NOMO-1 treated with DMSO at 0.1 percent for 48 hours (cell line): Measurements from ENCODE around the gene GPR68.
A peak's percentile ranks its signal among the peaks of the same experiment; 100 is the strongest.

Source experiments
- DNase-seq: peaks from one replicate; lab custom pipeline; 2025; ENCODE audit not compliant: unreplicated experiment; lab: John Stamatoyannopoulos, UW

Gene GPR68, protein sequence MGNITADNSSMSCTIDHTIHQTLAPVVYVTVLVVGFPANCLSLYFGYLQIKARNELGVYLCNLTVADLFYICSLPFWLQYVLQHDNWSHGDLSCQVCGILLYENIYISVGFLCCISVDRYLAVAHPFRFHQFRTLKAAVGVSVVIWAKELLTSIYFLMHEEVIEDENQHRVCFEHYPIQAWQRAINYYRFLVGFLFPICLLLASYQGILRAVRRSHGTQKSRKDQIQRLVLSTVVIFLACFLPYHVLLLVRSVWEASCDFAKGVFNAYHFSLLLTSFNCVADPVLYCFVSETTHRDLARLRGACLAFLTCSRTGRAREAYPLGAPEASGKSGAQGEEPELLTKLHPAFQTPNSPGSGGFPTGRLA

DNA sequence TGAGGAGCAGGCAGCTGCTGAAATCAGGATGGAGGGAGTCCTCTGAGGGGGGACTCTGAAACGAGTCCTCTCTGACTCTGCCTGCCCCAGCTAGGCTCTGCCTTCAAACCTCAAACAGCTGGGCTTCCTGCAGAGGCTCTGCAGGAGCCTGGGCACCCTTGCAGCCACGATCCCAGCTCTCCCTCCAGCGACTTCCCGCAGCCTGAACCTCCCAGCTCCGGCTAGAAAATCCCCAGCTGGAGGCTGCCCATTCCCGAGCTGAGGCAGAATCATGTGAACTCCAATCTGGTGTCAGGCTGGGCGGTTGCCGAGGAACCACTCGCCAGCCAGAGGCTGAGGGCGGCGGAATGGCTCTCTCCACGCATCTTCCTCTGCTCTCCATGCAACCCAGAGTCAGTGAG lies at the start of gene GPR68:
Gene GPR68, minus strand, starts transcription at position 204 of the 401 bp plus-strand sequence. CDS start 9,654 bp downstream, outside the sequence.
- no peak for DNase-seq

DNA sequence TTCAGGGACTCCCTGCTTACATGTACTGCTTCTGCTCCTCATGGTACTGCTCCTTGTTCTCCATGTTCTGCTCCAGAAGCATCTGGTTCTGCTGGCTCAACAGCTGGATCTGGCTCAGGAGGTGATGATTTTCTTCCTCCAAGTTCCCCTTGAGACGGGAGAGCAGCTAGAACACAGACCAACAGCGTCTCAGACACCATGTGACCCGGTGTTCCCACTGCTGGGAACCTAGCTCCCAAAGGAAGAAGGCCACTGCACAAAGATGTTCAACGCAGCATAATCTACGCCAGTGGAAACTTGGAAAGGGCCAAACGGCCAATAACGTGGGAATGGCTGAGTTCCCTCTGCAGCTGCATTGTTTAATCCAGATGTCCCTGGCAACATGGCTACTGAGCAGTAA lies 49.6 kb upstream of the GPR68 start:
- no peak for DNase-seq

DNA sequence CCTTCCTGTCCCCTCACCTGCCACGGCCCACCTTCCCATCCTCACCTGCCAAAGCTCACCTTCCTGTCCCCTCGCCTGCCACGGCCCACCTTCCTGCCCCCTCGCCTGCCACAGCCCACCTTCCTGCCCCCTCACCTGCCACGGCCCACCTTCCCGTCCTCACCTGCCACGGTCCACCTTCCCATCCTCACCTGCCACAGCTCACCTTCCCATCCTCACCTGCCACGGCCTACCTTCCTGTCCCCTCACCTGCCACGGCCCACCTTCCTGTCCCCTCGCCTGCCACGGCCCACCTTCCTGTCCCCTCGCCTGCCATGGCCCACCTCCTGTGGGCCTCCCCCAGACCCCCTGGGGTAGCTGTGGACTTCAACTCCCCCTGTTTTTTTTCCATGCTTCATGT lies 48.8 kb upstream of the GPR68 start:
- no peak for DNase-seq

DNA sequence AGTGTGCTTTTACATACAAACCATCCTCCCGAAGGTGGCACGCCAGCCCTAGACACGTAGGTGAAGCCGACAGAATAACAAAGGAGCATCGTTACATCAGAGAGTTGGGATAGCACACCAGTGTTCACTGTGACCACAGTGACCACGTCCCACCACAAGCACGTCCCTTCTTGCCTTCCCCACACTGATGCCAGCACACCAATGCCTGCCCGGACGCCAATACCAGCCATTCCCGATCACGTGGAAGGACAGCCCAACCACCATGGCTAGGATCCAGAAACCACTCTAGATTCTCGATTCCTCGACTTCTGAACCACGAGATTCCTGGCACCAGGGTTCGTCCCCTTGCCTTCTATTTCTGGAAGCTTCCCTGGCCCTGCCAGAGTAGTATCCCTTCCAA lies 48.0 kb upstream of the GPR68 start:
- no peak for DNase-seq

DNA sequence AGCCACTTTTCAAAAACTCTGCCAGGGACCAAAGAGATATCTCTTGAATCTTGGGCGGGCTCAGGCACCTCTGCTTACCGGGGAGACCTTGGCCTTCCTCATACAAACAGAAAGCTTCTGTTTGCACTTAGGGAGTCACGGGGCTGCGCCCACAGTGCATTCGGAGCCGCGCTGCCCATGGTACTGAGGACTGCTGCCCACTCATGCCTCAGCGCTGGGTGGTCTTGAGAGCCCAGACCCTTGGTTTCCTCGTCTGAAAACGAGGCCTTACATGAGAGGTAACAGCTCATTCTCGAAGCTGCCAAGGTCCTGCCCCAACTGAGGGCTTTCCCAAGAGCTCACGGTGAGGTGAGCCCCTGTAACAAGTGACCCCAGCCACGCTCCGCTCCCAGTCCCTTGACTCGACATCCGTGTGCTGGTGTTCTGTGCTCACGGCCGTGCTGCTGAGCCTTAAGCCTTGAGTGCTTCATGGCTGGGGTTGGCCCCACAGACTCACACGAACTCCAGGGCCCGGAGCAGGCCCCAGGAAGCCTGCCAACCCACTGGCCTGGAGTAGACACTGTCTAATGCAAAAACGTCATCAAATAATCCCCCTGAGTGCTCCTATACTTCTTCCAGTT lies 47.4 kb upstream of the GPR68 start:
- DNase-seq, result no peak

DNA sequence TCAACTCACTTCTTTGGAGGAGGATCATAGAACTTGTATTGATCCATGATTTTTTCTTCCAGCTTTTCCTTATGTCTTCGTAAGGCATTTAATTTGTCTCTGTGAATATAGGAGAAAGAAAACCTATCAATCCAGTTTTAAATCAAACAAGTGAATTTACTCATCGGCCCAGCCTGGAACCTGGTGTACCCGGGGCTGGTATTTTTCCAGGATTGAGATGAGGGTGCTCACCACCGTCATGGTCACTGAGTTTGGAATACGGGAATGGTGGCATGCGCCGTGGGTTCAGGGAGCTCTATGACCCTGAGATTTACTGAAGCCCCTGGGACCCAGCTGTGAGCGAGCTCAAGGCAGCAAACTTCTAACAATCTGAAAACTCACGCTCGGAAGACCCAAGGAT lies 46.5 kb upstream of the GPR68 start:
- no peak for DNase-seq

DNA sequence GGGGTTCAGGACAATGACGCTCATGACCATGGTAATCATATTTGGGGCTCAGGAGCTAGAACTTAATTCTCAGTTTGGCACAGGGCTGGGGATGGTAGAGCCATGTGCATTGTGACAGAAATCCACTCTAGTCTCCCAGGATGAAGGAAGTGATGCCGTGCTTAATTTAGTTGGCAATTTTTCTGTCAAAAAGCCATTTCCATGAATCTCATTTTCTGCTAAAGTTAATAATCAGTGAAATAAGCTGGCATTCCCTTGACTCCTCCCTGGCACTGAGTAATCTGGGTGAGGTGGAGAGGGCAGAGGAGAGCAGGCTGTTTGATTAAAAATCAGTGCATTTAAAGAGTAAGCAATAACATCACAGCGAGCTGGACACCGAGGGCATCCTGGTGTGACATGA lies 45.0 kb upstream of the GPR68 start:
- DNase-seq, result no peak

DNA sequence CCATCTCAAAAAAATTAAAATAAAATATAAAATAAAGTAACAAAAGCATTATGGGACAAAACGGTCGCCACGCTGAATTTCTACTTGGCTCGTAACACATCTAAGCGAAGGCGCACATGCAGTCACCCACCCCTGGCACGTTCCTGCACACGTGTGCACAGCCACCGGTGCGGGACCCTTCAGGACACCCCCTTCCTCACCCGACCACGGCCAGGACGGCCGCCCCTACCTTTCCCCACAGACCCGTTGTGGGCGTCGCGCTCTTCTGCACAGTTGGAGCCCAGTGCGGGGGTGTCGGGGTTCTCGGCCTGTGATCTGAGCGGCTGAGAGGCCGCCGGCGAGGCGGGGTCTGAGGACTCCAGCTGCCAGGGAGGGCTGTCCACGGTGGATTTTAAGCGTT lies 44.4 kb upstream of the GPR68 start:
- DNase-seq, result no peak

DNA sequence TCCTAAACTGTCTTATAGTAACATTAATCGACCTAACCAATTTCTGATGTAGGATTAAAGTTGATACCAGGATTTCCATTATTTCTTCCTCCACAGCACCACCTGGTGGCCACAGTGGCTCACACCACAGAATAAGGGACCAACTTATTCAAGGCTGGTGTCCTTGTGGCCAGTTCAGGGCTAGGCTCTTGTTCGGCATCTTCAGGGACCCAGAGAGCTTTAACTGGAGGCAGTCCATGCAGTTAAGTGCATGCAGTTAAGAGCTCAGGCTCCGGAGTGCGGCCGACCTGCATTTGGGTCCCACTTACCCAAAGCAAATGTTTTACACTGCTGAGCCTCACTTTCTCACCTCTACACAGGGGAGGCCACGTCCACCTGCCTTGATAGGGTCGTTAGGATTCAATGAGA lies 42.0 kb upstream of the GPR68 start:
- DNase-seq, result peak; percentile 26

DNA sequence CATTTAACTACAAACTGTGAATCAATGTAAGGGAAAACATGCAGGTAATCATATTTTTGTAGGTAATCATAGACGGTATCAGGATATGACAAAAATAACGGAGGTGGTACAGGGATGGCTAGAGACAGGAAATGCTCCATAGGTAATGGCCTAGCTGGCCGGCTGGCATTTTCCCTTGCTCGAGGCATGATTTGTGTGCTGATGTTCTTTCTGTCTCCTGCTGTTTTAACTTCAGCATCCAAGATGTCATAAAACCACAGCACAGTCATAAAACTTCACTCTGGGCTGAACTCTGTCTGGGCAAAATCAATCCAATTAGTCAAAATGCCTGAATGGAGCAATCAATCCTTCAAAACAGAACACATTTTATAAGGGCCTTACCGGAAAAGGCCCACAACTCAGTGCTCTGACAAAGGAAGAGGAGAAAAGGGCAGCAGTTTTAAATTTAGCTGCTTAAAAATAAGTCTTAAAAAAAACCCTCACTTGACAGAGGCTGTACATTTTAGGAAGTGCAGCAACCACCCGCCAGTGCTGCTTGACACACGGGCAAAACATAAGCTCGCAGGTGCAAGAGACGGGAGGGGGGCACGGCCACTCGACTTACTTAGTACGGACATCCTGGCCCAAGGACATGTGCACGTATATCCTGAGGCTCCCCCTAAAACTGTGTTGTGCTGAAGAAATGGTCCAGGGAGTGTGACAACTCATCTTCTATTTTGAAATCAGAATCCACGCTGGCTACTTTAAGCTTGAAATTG lies 40.5 kb upstream of the GPR68 start:
- no peak for DNase-seq

DNA sequence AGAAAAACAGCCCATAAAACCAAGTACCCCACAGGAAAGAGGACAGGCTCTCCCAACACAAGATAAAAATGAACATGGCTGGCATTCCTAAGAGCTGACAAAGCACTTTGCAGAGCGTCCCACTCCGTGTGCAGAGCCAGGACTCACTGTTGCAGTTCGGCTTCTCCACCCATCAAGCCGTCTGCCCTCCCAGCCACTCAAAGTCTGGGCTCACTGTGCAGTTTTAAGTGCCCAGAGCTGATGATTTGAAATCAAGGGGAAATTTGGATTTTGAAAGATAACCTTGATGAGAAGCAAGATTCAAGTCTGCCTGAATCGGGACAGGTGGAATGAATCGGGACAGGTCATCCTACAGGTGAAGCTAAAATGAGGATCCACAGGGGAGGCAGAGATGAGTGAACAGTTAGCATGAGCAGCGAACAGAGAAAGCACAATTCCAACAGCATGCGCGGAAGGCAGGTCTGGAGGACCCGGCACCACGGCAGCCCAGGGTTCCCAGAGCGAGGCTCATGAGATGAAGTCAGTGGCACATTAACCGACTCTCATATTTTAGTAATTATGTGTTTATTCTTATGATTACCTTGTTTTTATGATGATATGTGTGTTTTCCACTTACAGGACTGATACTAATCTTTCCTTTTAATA lies 39.8 kb upstream of the GPR68 start:
- no peak for DNase-seq

DNA sequence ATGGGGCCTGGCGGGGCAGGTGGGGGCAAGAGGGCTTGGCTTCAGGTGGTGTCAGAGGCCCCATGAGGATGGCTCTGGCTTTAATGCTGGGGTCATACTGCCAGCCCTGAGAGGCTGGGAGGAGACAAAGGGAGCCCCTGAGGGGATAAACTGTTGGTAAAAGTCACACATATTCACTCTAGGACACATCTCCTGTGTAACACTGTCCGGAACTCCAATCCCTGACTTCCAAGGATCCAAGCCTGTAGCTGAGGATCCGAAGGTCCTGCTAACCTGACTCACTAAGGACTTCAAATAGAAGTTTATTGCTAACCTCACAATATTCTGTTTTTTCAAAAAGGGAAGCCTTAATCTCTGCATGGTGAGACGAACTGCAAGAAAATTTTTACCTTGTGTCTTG lies 39.2 kb upstream of the GPR68 start:
- no peak for DNase-seq

DNA sequence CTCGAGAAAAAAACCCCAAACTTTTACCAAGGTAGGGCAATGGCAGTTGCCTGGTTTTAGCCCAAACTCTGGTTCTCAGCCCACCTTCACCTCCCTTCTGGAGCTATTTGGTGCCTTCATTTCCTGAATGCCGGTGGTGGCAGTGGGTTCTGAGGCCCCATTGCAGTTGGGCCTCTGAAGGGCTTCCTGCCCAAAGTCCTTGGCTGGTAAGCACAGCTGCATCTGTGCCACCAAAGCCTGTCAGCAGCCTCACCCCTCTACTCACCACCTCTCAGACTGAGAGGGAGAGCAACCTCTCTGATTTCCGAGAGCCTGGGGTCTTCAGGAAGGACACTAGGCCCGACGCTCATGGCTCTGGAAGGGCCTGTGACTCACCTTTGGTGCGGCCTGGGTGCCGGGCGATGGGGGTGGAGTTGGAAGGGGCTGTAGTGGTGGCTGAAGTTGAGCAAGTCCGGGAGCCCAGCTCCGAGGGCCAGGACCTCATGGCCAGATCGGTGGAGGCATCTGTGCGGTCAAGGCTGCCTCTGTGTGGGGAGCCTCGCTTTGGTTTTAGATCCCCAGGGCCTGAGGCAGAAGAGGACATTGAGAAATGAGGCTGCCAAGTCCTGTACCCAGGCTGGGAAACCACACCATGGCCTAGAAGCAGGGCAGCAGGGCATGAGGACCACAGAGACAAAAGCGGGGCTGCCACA lies 38.6 kb upstream of the GPR68 start:
- no peak for DNase-seq

DNA sequence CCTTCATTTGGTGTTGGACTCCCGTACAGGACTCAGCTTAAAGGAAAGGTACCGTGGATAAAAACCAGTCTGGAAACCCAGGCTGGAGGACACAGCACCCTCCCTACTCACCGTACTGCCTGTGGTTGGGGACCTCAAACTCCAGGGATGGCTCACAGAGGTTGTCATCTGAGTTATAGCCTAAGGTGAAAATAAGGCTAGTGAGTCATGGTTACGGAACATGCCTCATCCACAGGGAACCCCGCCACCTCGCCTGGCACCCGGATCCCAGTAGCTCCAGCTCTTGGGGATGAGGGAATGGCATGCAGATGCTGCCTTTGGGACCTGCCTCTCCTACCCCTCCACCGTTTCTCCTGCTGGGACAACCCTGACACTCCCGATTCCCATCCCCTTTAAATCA lies 36.8 kb upstream of the GPR68 start:
- no peak for DNase-seq

DNA sequence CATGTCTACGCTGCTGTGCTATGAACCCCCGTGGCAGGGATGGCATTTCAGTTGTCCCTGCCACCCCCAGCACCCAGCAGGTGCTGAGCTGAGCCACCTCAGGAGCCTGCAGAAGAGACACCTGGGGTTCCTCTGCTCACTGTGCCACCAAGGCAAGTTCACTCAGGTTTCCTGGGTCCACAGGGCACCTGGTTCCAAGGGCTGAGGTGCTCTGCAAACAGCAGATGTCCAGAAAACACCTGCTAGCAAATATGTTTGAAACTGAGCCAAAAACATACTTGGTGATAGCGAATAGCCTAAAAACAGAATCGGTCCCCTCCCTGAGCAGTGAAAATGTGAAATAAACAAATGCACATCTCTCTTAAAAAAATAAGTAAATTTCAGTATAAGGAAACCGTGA lies 35.6 kb upstream of the GPR68 start:
- no peak for DNase-seq

DNA sequence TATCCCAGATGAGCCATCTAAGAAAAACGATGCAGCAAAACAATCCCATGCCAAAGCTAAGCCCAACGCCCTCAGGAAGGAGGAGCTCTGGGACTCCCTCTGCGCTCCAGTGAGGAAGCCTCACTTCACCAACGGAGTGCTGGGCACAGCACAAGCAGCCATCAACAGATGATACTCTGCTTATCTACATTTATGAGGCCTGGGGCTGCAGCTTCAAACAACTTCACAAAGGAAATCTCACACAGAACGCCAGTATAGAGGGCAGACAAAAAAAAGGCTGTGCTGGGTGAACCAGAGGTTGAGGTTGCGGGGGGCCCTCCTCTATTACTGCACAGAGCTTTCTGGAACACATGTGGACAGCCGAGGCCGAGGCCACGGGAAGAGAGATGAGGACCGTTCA lies 34.9 kb upstream of the GPR68 start:
- DNase-seq, result no peak

DNA sequence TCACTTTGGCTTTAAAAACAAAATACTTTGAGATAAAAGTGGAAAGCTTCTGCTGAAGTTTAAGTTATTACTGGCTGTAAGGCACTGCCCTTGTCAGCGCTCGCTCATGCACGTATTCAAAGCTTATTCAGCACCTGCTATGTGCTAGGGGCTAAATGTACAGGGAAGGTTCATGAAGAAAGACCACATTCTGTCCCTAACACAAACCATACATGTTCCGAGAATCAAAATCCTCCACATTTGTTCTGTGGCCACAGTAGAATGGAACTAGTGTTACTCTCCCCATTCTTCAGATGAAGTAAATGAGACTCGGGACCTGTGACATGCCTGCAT lies 33.8 kb upstream of the GPR68 start:
- no peak for DNase-seq

DNA sequence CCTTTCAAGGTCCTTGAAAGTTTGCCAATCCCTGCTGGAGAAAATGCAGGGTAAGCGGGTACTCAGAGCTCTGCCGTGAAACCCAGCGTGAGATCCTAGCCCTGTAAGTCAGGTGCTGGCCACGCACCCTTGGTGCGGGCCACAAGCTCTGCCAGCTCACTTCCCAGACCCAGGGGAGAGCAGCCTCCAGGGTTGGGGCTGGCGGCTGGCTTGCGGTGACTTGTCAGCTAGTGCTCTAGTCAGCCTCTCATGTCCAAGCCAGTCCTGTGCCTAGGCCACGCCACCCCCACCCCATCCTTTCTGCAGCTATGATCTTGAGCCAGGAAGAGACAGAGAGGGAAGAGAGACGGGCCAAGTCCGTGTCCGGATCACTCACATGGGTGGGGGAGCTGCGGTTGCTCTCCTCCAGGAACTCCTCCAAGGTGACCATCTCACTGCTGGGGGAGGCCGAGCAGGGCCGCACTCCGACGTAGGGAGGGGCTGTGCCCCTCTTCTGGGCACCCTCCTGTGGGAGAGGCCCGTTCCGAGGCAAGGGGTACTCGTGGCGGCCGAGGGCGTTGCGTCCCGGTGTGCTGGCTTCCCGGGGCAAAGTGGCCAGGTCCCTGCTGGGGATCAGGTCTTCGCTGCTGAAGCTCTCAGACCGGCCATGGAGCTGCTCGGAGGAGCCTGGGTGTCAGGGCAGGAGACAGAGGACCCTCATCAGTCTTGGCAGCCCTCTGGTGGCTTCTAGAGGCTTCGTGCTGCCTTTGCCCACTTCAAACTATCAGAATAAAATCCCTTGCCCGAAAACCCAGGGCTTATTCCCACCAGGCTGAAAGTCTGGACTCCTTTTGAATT lies 33.3 kb upstream of the GPR68 start:
- DNase-seq, result no peak

DNA sequence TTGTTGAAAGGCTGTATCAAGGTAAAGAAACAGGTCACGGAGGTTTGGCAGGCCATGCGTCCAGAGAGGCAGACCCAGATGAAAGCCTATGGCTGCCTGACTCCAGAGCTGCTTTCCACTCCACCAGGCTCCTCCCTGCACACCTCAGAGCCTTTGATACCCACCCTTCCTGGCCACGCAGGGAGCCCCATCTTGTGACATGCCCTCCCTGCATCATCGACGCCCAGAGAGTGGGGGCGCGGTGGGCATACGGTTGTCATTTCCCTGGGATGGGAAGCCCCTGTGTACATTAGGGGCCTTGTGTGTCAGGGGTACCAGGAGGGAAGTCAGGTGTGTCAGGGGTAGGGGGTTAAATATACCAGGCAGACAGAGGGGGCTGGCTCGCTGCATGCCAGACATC lies 30.3 kb upstream of the GPR68 start:
- no peak for DNase-seq

DNA sequence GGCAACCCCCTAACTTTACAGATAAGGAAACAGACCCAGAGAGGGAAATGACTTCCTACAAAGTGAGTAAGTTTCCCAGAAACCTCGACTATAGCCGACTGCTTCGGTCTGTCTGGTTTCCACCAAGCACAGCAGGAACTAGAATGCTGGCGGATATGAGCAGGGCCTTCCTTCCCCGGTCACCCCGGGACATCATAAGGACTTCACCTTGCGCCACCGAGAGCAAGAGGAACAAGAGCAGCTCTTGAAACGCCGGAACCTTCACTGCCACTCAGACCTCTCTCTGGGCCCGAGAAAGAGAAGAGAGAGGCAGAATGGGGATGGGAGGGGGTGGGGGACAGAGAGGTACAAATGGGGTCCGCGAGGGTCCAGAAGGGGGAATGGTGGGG lies 29.4 kb upstream of the GPR68 start:
- no peak for DNase-seq
